Endothelial cell of umbilical vein (primary cell): ENCODE results near the gene PIP4K2C. TPM values are rescaled to one million over a fixed set of nuclear protein-coding genes. Genes with fewer than 3 reads are reported as not detected.

Source experiments
- BruUV-seq: library from RNA; stranded (reverse); fragments of 400-500 nt; replicated peaks from 2 replicates; lab custom pipeline; 2021; lab: Mats Ljungman, UMichigan
- CTCF ChIA-PET: fragments of 300-600, 350-600 bp; sonication (Branson Sonifier 250); formaldehyde crosslinking; loops from one replicate; lab custom pipeline; 2021; ENCODE audit warnings: antibody characterized with exemption, inconsistent platforms; lab: Charles Lee
- POLR2A ChIA-PET: fragments of 300-600, 350-600 bp; sonication (Branson Sonifier 250); formaldehyde crosslinking; loops from one replicate; lab custom pipeline; 2021; ENCODE audit warnings: antibody characterized with exemption, inconsistent platforms; lab: Charles Lee
- DNase-seq: peaks from one replicate; pipeline ENCODE4 v3.0.0-alpha.2; 2011; ENCODE audit warnings: low read depth, low spot score
- FAIRE-seq: peaks from 2 replicates; lab custom pipeline; 2011; peaks lifted over from hg19 to GRCh38; lab: Jason Lieb, UNC
- H2AFZ ChIP-seq: 2 replicates; pipeline ENCODE4 v1.6.0; 2012; ENCODE audit warnings: low read depth, low read length, control low read depth, inconsistent platforms
- H3K27ac ChIP-seq: 2 replicates; pipeline ENCODE4 v1.5.1; 2011; ENCODE audit warnings: low read depth, mild to moderate bottlenecking, control low read depth, low read length, moderate library complexity; ENCODE audit not compliant: insufficient read depth
- H3K27me3 ChIP-seq, 2 experiments: 2 replicates each; pipeline versions ENCODE4 v1.6.0 to v1.6.1; 2011; ENCODE audit warnings: low read length in 2 of 2, mixed read lengths in 1 of 2; ENCODE audit not compliant: control insufficient read depth in 2 of 2, insufficient read depth in 2 of 2
- H3K36me3 ChIP-seq, 2 experiments: 2 replicates in 1 of 2; 3 replicates in 1 of 2; pipeline ENCODE4 v1.5.1; 2011; ENCODE audit warnings: low read length in 2 of 2, mild to moderate bottlenecking in 1 of 2, moderate library complexity in 1 of 2; ENCODE audit not compliant: control insufficient read depth in 2 of 2, insufficient read depth in 2 of 2; ENCODE audit errors: extremely low read depth in 1 of 2
- H3K4me1 ChIP-seq: 3 replicates; pipeline ENCODE4 v1.5.1; 2011; ENCODE audit warnings: mild to moderate bottlenecking, low read length; ENCODE audit not compliant: control insufficient read depth, insufficient read depth; ENCODE audit errors: extremely low read depth
- H3K4me2 ChIP-seq: 2 replicates; pipeline ENCODE4 v1.6.1; 2011; ENCODE audit warnings: low read length, control low read depth, mixed read lengths; ENCODE audit not compliant: insufficient read depth
- H3K4me3 ChIP-seq, 3 experiments: fragments of 200-600 bp in 1 of 3; sonication (generic), shearing (Covaris generic) in 1 of 3; replicated peaks in 1 of 3; 2 replicates each; pipeline ENCODE4 v1.5.1; 2011 to 2016; ENCODE audit warnings: control low read depth in 3 of 3, low read length in 3 of 3, mild to moderate bottlenecking in 2 of 3, inconsistent platforms in 1 of 3, low read depth in 1 of 3, moderate library complexity in 1 of 3; ENCODE audit not compliant: insufficient read depth in 1 of 3
- H3K79me2 ChIP-seq: 2 replicates; pipeline ENCODE4 v1.6.0; 2012; ENCODE audit warnings: low read length, inconsistent platforms; ENCODE audit not compliant: control insufficient read depth, insufficient read depth
- H3K9ac ChIP-seq: replicated peaks from 2 replicates; pipeline ENCODE3; 2011; ENCODE audit warnings: low read length, control low read depth; ENCODE audit not compliant: insufficient read depth; ENCODE audit errors: extremely low read depth
- H3K9me1 ChIP-seq: replicated peaks from 3 replicates; pipeline ENCODE4 v1.6.0; 2011; ENCODE audit warnings: mild to moderate bottlenecking, low read length; ENCODE audit not compliant: control insufficient read depth, insufficient read depth; ENCODE audit errors: extremely low read depth
- H3K9me3 ChIP-seq: replicated peaks from 2 replicates; pipeline ENCODE4 v1.5.1; 2012; ENCODE audit warnings: low read length, inconsistent platforms; ENCODE audit not compliant: control insufficient read depth, insufficient read depth
- H4K20me1 ChIP-seq: replicated peaks from 2 replicates; pipeline ENCODE3; 2011; ENCODE audit warnings: mild to moderate bottlenecking, low read length; ENCODE audit not compliant: control insufficient read depth, insufficient read depth; ENCODE audit errors: extremely low read depth
- CTCF ChIP-seq, 2 donors: IDR thresholded peaks; 1 replicate in 1 of 2; 2 replicates in 1 of 2; pipeline ENCODE4 v1.5.1; 2011; ENCODE audit warnings: low read length in 2 of 2, mild to moderate bottlenecking in 2 of 2, moderate library complexity in 2 of 2, control low read depth in 1 of 2, inconsistent platforms in 1 of 2, low read depth in 1 of 2; ENCODE audit not compliant: insufficient read depth in 1 of 2; ENCODE audit errors: extremely low read depth in 1 of 2
- EZH2 ChIP-seq: IDR thresholded peaks from 2 replicates; pipeline ENCODE4 v1.6.1; 2012; ENCODE audit warnings: borderline replicate concordance, low read depth, mild to moderate bottlenecking, moderate library complexity, low read length, inconsistent platforms; ENCODE audit not compliant: severe bottlenecking
- FOS ChIP-seq: IDR thresholded peaks from 2 replicates; pipeline ENCODE4 v1.6.1; 2011; ENCODE audit warnings: mild to moderate bottlenecking, low read length, moderate library complexity, borderline replicate concordance; ENCODE audit not compliant: insufficient read depth
- GATA2 ChIP-seq: IDR thresholded peaks from 2 replicates; pipeline ENCODE4 v1.7.0; 2011; ENCODE audit warnings: low read depth, mild to moderate bottlenecking, moderate library complexity, mixed read lengths, low read length; ENCODE audit not compliant: insufficient read length, insufficient read depth
- JUN ChIP-seq: IDR thresholded peaks from 2 replicates; pipeline ENCODE4 v1.6.1; 2011; ENCODE audit warnings: borderline replicate concordance, low read depth; ENCODE audit not compliant: insufficient read length, insufficient read depth
- MAX ChIP-seq: IDR thresholded peaks from 2 replicates; pipeline ENCODE4 v1.6.1; 2011; ENCODE audit not compliant: insufficient read depth, insufficient read length
- MYC ChIP-seq: IDR thresholded peaks from one replicate; pipeline ENCODE4 v1.6.1; 2011; ENCODE audit warnings: mild to moderate bottlenecking, low read depth, low read length
- POLR2A ChIP-seq: IDR thresholded peaks from 2 replicates; pipeline ENCODE4 v1.6.1; 2012; ENCODE audit warnings: low read depth, mild to moderate bottlenecking, control low read depth, low read length
- POLR2AphosphoS5 ChIP-seq: IDR thresholded peaks from 2 replicates; pipeline ENCODE4 v1.6.1; 2012; ENCODE audit warnings: low read depth, mild to moderate bottlenecking, control low read depth, low read length, moderate library complexity; ENCODE audit not compliant: insufficient read depth
- dilution Hi-C: fragments of 300-500 bp; cut with MboI; formaldehyde crosslinking; loops from one replicate; pipeline ENCODE4 v1.15.0; 2019; ENCODE audit warnings: low sequenced_read_pairs; ENCODE audit not compliant: extremely low pct_ligation_motif_present
- intact Hi-C: fragments of 100-400 bp; cut with micrococcal nuclease; formaldehyde crosslinking; loops from one replicate; pipeline ENCODE4 v1.10.0; 2022
- polyA plus RNA-seq, 4 experiments: library from polyadenylated mRNA; depleted of rRNA in 3 of 4; stranded (reverse) in 3 of 4; unstranded in 1 of 4; fragments of >200 nt; gene quantifications; 2 replicates each; pipeline versions ENCODE4 v1.2.1 to v1.2.3, GENCODE V29; 2011 to 2012; ENCODE audit warnings: missing spikeins in 1 of 4
- total RNA-seq: library from RNA; stranded (reverse); gene quantifications from 2 replicates; pipeline ENCODE4 v1.2.3, GENCODE V29; 2021

Gene PIP4K2C
- total and polyA plus RNA-seq, 2 donors (not counting 3 experiments of a cell fraction or from before 2014, with no cell fraction given), result 10.5 to 11.5 TPM

- POLR2A ChIA-PET, result no interaction called here
- Histone ChIP-seq H3K36me3 (no peaks in the 10 kb centered on the region), H3K79me2 (no peaks in the 10 kb centered on the region), H3K4me3 (no peak overlapping the region), H3K4me1 (no peaks in the 10 kb centered on the region), H3K27ac (no peak overlapping the region), H4K20me1 (no peaks in the 10 kb centered on the region), H3K9me3 (no peaks in the 10 kb centered on the region), H3K9me1 (no peaks in the 10 kb centered on the region), H3K27me3 (peaks cover 6% of the 10 kb centered on the region in 2 experiments), H2AFZ (no peak overlapping the region), H3K4me2 (no peak overlapping the region), H3K9ac (no peak overlapping the region)
- no TSS peak for BruUV-seq
- intact Hi-C loops (no loop called here), dilution Hi-C loops (no loop called here)
- TF ChIP-seq POLR2A, result no peak
- TF ChIP-seq EZH2, result no peak
- TF ChIP-seq POLR2AphosphoS5, result no peak
- no peak for TF ChIP-seq GATA2
- no peak for TF ChIP-seq MAX
- CTCF ChIA-PET, result interaction anchor here (0.6 to 5.2 kb wide), 2 partner anchors 46 to 336 kb away, joined by 3 to 109 read pairs; no protein-coding TSS in a partner anchor
- DNase-seq (no peak), FAIRE-seq (no peak)
These were observed 12.0 kb upstream of the PIP4K2C start for GRCh38 chr12:57579011-57579410.

GRCh38 chr12:57579677-57580465 lies 11.1 kb upstream of the PIP4K2C start:
- dilution Hi-C loops, result no loop called here
- POLR2A ChIA-PET, result no interaction called here

More at GRCh38 chr12:57579677-57580465, 11.1 kb upstream of the PIP4K2C start:
- Histone ChIP-seq H4K20me1 (no peaks in the 10 kb centered on the region), H2AFZ (no peak overlapping the region), H3K9me3 (no peaks in the 10 kb centered on the region), H3K9ac (no peak overlapping the region), H3K4me2 (no peak overlapping the region), H3K4me1 (no peaks in the 10 kb centered on the region), H3K4me3 (no peak overlapping the region), H3K79me2 (no peaks in the 10 kb centered on the region), H3K27me3 (peaks cover 12% of the 10 kb centered on the region in 2 experiments), H3K36me3 (no peaks in the 10 kb centered on the region), H3K9me1 (no peaks in the 10 kb centered on the region), H3K27ac (no peak overlapping the region)
- CTCF ChIA-PET, result interaction anchor here (1.1 to 5.2 kb wide), 4 partner anchors 12 to 91 kb away, joined by 3 to 109 read pairs (median 4); no protein-coding TSS in a partner anchor
- no peak for FAIRE-seq
- no peak for DNase-seq
- intact Hi-C loops, result no loop called here
- BruUV-seq, result no TSS peak
- no peak for TF ChIP-seq MAX
- TF ChIP-seq JUN, result no peak
- TF ChIP-seq FOS, result no peak
- TF ChIP-seq CTCF (IDR thresholded peaks at IDR 0.05; ENCODE audit: extremely low read depth in 1 of 2, insufficient read depth in 1 of 2, low read depth in 1 of 2, low read length in 2 of 2), result no peak
- TF ChIP-seq POLR2AphosphoS5, result no peak
- TF ChIP-seq GATA2, result no peak
- no peak for TF ChIP-seq MYC
